HCT116 (cell line): ENCODE results near the gene PRPF18. TPM values are rescaled to one million over a fixed set of nuclear protein-coding genes. Genes with fewer than 3 reads are reported as not detected.

Experiments
- ATAC-seq: fragments of 200-7000 bp; cut with Tn5 transposase; 2 replicates; pipeline ENCODE4 v1.9.1; 2020; ENCODE audit warnings: mild to moderate bottlenecking, moderate library complexity
- BruUV-seq: library from RNA; stranded (reverse); fragments of 400-500 nt; replicated peaks from 2 replicates; lab custom pipeline; 2021; lab: Mats Ljungman, UMichigan
- CTCF ChIA-PET: fragments of 300-600 bp; sonication (Branson Sonifier 250); formaldehyde crosslinking; loops from one replicate; lab custom pipeline; 2021; ENCODE audit warnings: antibody characterized with exemption; lab: Charles Lee
- POLR2A ChIA-PET: fragments of 300-600, 350-600 bp; sonication (Branson Sonifier 250); formaldehyde crosslinking; loops from one replicate; lab custom pipeline; 2021; ENCODE audit warnings: antibody characterized with exemption; lab: Charles Lee
- RAD21 ChIA-PET, 2 experiments: fragments of 300-600 bp; sonication (Branson Sonifier 250); formaldehyde crosslinking; loops; one replicate each; lab custom pipeline; 2023; ENCODE audit warnings: low total read pairs in 2 of 2; ENCODE audit not compliant: uncharacterized antibody in 2 of 2, unreplicated experiment in 2 of 2, low non-redundant PET in 1 of 2; lab: Charles Lee
- DNase-seq: peaks from one replicate; pipeline ENCODE4 v3.0.0-alpha.2; 2010; ENCODE audit warnings: low read depth, low spot score
- H2AFZ ChIP-seq: fragments of 200-600 bp; shearing (Covaris generic), sonication (generic); 2 replicates; pipeline ENCODE4 v1.6.1; 2017; ENCODE audit warnings: low read depth, mixed run types, mixed read lengths, antibody characterized with exemption, low read length; ENCODE audit not compliant: poor library complexity, severe bottlenecking
- H3K27ac ChIP-seq: 2 replicates; pipeline ENCODE4 v1.5.1; 2012; ENCODE audit warnings: low read depth, low read length
- H3K27me3 ChIP-seq: fragments of 200-600 bp; sonication (generic); 2 replicates; pipeline ENCODE4 v1.6.1; 2016; ENCODE audit warnings: mixed run types, low read length, mixed read lengths; ENCODE audit not compliant: insufficient read depth
- H3K36me3 ChIP-seq, 2 experiments: fragments of 200-500 bp in 1 of 2; fragments of 200-600 bp in 1 of 2; sonication (Bioruptor generic) in 1 of 2; sonication (generic) in 1 of 2; 2 replicates each; pipeline versions ENCODE4 v1.5.1 to v1.6.1; 2014 to 2016; ENCODE audit warnings: low read length in 2 of 2, inconsistent platforms in 1 of 2, mixed read lengths in 1 of 2, mixed run types in 1 of 2; ENCODE audit not compliant: insufficient read depth in 2 of 2, control insufficient read depth in 1 of 2
- H3K4me1 ChIP-seq, 2 experiments: fragments of 200-600 bp in 1 of 2; sonication (generic) in 1 of 2; 2 replicates each; pipeline versions ENCODE4 v1.5.1 to v1.6.1; 2012 to 2017; ENCODE audit warnings: low read length in 2 of 2, inconsistent platforms in 1 of 2, mild to moderate bottlenecking in 1 of 2, mixed read lengths in 1 of 2, mixed run types in 1 of 2, moderate library complexity in 1 of 2; ENCODE audit not compliant: insufficient read depth in 2 of 2, control insufficient read depth in 1 of 2
- H3K4me2 ChIP-seq: fragments of 200-600 bp; sonication (generic); 2 replicates; pipeline ENCODE4 v1.6.1; 2017; ENCODE audit warnings: mixed run types, low read length, mixed read lengths
- H3K4me3 ChIP-seq, 2 experiments: fragments of 200-600 bp in 1 of 2; sonication (generic) in 1 of 2; replicated peaks in 1 of 2; 2 replicates each; pipeline ENCODE4 v1.5.1; 2011 to 2016; ENCODE audit warnings: low read length in 2 of 2, control low read depth in 1 of 2, low read depth in 1 of 2, mild to moderate bottlenecking in 1 of 2, mixed read lengths in 1 of 2, mixed run types in 1 of 2
- H3K79me2 ChIP-seq: fragments of 200-600 bp; sonication (generic); 2 replicates; pipeline ENCODE4 v1.6.1; 2017; ENCODE audit warnings: mild to moderate bottlenecking, mixed run types, low read length, moderate library complexity, mixed read lengths; ENCODE audit not compliant: insufficient read depth
- H3K9ac ChIP-seq: fragments of 200-600 bp; sonication (generic); 2 replicates; pipeline ENCODE4 v1.6.1; 2016; ENCODE audit warnings: low read length, mixed read lengths
- H3K9me2 ChIP-seq: fragments of 200-600 bp; sonication (generic), shearing (Covaris generic); 2 replicates; pipeline ENCODE4 v1.6.1; 2017; ENCODE audit warnings: mixed run types, mild to moderate bottlenecking, moderate library complexity; ENCODE audit not compliant: insufficient read depth
- H3K9me3 ChIP-seq, 2 experiments: fragments of 200-500 bp in 1 of 2; fragments of 200-600 bp in 1 of 2; sonication (Bioruptor generic) in 1 of 2; sonication (generic) in 1 of 2; 2 replicates each; pipeline ENCODE4 v1.6.1; 2014 to 2017; ENCODE audit warnings: low read length in 2 of 2, mixed read lengths in 2 of 2, inconsistent platforms in 1 of 2, low read depth in 1 of 2, mild to moderate bottlenecking in 1 of 2, mixed run types in 1 of 2, moderate library complexity in 1 of 2; ENCODE audit not compliant: control insufficient read depth in 1 of 2, insufficient read depth in 1 of 2
- H4K20me1 ChIP-seq: fragments of 200-600 bp; sonication (generic), shearing (Covaris generic); 2 replicates; pipeline ENCODE4 v1.6.1; 2017; ENCODE audit warnings: mixed run types, mild to moderate bottlenecking, moderate library complexity; ENCODE audit not compliant: insufficient read depth
- CBX3 ChIP-seq: IDR thresholded peaks from 2 replicates; pipeline ENCODE4 v1.6.1; 2012; ENCODE audit warnings: low read depth
- CEBPB ChIP-seq: IDR thresholded peaks from 2 replicates; pipeline ENCODE4 v1.6.1; 2012; ENCODE audit warnings: low read depth
- EZH2 ChIP-seq: fragments of 200-600 bp; sonication (generic); IDR thresholded peaks from 2 replicates; pipeline ENCODE4 v1.6.1; 2017; ENCODE audit warnings: antibody characterized with exemption, mixed run types
- SIN3A ChIP-seq: IDR thresholded peaks from 2 replicates; pipeline ENCODE4 v1.6.1; 2012; ENCODE audit warnings: low read depth
- ZFX ChIP-seq: fragments of 450-650 bp; IDR thresholded peaks from 2 replicates; pipeline ENCODE4 v1.6.1; 2017
- intact Hi-C: fragments of 100-400 bp; cut with micrococcal nuclease; formaldehyde crosslinking; loops from 2 replicates; pipeline ENCODE4 v1.10.0; 2022
- total RNA-seq: library from RNA; stranded (reverse); gene quantifications from one replicate; pipeline ENCODE4 v1.2.1, GENCODE V29; 2021; ENCODE audit not compliant: unreplicated experiment
- TF ChIP-seq, protein P1 (sequence below): IDR thresholded peaks from 2 replicates; pipeline ENCODE4 v1.6.1; 2012
- TF ChIP-seq, protein P2 (sequence below): IDR thresholded peaks from 2 replicates; pipeline ENCODE4 v1.6.1; 2012; ENCODE audit warnings: low read depth
- TF ChIP-seq, protein P3 (sequence below): IDR thresholded peaks from 2 replicates; pipeline ENCODE4 v1.6.1; 2011; ENCODE audit warnings: mild to moderate bottlenecking, low read length, moderate library complexity; ENCODE audit not compliant: insufficient replicate concordance; ENCODE audit errors: extremely low read depth

Gene PRPF18
- total RNA-seq, 1 experiment from 2014 or later, result 16.2 TPM

DNA sequence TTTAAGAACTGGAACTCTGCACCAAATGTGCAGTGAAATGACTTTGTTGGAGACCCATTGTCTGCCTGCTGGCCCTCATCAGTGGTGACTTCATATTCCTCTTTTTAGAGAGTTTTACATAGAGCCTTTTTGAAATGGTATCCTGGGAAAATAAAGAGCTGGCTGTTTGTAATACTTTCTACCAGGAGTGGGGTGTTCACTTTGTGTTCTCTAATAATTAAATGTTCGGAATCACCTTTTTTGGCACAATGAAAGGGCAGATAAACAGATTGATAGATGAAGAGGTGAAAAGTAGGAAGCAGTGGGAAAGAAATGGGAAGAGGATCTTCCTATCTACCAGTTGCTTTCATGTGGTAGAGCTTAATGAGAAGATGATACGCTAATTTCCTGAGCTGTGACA is 55.5 kb downstream of the PRPF18 start:
- H3K9me3 ChIP-seq, result peaks cover 3 to 18% of the 10 kb centered on the region in 2 experiments; a peak in 2 of 4 replicates
- POLR2A ChIA-PET, result no interaction called here
- no peak overlapping the region for H3K4me3 ChIP-seq
- H2AFZ ChIP-seq, result no peak overlapping the region
- no peaks in the 10 kb centered on the region for H3K36me3 ChIP-seq
- H3K27me3 ChIP-seq, result no peaks in the 10 kb centered on the region
- CTCF ChIA-PET, result no interaction called here
- TF ChIP-seq ZFX (no peak), CEBPB (no peak), EZH2 (no peak), CBX3 (no peak), SIN3A (no peak)
- TF ChIP-seq, protein P1, sequence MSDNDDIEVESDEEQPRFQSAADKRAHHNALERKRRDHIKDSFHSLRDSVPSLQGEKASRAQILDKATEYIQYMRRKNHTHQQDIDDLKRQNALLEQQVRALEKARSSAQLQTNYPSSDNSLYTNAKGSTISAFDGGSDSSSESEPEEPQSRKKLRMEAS, result no peak
- TF ChIP-seq, protein P2, sequence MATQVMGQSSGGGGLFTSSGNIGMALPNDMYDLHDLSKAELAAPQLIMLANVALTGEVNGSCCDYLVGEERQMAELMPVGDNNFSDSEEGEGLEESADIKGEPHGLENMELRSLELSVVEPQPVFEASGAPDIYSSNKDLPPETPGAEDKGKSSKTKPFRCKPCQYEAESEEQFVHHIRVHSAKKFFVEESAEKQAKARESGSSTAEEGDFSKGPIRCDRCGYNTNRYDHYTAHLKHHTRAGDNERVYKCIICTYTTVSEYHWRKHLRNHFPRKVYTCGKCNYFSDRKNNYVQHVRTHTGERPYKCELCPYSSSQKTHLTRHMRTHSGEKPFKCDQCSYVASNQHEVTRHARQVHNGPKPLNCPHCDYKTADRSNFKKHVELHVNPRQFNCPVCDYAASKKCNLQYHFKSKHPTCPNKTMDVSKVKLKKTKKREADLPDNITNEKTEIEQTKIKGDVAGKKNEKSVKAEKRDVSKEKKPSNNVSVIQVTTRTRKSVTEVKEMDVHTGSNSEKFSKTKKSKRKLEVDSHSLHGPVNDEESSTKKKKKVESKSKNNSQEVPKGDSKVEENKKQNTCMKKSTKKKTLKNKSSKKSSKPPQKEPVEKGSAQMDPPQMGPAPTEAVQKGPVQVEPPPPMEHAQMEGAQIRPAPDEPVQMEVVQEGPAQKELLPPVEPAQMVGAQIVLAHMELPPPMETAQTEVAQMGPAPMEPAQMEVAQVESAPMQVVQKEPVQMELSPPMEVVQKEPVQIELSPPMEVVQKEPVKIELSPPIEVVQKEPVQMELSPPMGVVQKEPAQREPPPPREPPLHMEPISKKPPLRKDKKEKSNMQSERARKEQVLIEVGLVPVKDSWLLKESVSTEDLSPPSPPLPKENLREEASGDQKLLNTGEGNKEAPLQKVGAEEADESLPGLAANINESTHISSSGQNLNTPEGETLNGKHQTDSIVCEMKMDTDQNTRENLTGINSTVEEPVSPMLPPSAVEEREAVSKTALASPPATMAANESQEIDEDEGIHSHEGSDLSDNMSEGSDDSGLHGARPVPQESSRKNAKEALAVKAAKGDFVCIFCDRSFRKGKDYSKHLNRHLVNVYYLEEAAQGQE, result no peak
- TF ChIP-seq, protein P3, sequence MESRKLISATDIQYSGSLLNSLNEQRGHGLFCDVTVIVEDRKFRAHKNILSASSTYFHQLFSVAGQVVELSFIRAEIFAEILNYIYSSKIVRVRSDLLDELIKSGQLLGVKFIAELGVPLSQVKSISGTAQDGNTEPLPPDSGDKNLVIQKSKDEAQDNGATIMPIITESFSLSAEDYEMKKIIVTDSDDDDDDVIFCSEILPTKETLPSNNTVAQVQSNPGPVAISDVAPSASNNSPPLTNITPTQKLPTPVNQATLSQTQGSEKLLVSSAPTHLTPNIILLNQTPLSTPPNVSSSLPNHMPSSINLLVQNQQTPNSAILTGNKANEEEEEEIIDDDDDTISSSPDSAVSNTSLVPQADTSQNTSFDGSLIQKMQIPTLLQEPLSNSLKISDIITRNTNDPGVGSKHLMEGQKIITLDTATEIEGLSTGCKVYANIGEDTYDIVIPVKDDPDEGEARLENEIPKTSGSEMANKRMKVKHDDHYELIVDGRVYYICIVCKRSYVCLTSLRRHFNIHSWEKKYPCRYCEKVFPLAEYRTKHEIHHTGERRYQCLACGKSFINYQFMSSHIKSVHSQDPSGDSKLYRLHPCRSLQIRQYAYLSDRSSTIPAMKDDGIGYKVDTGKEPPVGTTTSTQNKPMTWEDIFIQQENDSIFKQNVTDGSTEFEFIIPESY, result no peak
- TF ChIP-seq, all 23 proteins: peak for 0
- Histone ChIP-seq H3K79me2 (no peaks in the 10 kb centered on the region), H3K4me1 (no peaks in the 10 kb centered on the region), H3K4me2 (no peak overlapping the region), H4K20me1 (no peaks in the 10 kb centered on the region), H3K9ac (no peak overlapping the region), H3K9me2 (no peaks in the 10 kb centered on the region), H3K27ac (no peak overlapping the region)
- DNase-seq (no peak), ATAC-seq (no peak)
- no TSS peak for BruUV-seq
- RAD21 ChIA-PET, result no interaction called here
- intact Hi-C loops, result no loop called here
